RWPE2 (cell line): ENCODE measurements around the gene PLG.
"Not testable (repeated sequence)": the region's sequence is repeated elsewhere in the genome, so short reads cannot be mapped to it uniquely, and the experiment has no call there.

Experiments used
- ATAC-seq: fragments of 200-7000 bp; cut with Tn5 transposase; 3 replicates; pipeline ENCODE4 v1.9.1; 2021; ENCODE audit warnings: low read depth
- DNase-seq: peaks from one replicate; pipeline ENCODE4 v3.0.0-alpha.2; 2020; ENCODE audit warnings: low spot score
- H3K27ac ChIP-seq: fragments of 450-650 bp; 2 replicates; pipeline ENCODE4 v1.5.1; 2017; ENCODE audit warnings: mild to moderate bottlenecking; ENCODE audit not compliant: poor library complexity, severe bottlenecking
- H3K27me3 ChIP-seq: fragments of 250-450 bp; sonication (Bioruptor Pico); 2 replicates; pipeline ENCODE4 v1.5.1; 2021; ENCODE audit warnings: mild to moderate bottlenecking, moderate library complexity; ENCODE audit not compliant: insufficient read depth, poor library complexity, severe bottlenecking
- H3K36me3 ChIP-seq: fragments of 250-450 bp; sonication (Bioruptor Pico); 2 replicates; pipeline ENCODE4 v1.5.1; 2020; ENCODE audit warnings: low read depth, mild to moderate bottlenecking, moderate library complexity
- H3K4me1 ChIP-seq: fragments of 250-450 bp; sonication (Bioruptor Pico); 2 replicates; pipeline ENCODE4 v1.5.1; 2021; ENCODE audit warnings: mild to moderate bottlenecking, moderate library complexity; ENCODE audit not compliant: insufficient read depth, poor library complexity, severe bottlenecking
- H3K4me3 ChIP-seq: fragments of 250-450 bp; sonication (Bioruptor Pico); 2 replicates; pipeline ENCODE4 v1.5.1; 2021; ENCODE audit warnings: mild to moderate bottlenecking, moderate library complexity; ENCODE audit not compliant: severe bottlenecking
- H3K9me3 ChIP-seq: fragments of 250-450 bp; sonication (Bioruptor Pico); 2 replicates; pipeline ENCODE4 v1.5.1; 2021; ENCODE audit warnings: mild to moderate bottlenecking, moderate library complexity; ENCODE audit not compliant: severe bottlenecking
- TF ChIP-seq, protein P1 (sequence below): fragments of 450-650 bp; IDR thresholded peaks from one replicate; pipeline ENCODE4 v1.5.1; 2017; ENCODE audit warnings: mild to moderate bottlenecking, moderate library complexity; ENCODE audit not compliant: poor library complexity, severe bottlenecking

Gene PLG

DNA sequence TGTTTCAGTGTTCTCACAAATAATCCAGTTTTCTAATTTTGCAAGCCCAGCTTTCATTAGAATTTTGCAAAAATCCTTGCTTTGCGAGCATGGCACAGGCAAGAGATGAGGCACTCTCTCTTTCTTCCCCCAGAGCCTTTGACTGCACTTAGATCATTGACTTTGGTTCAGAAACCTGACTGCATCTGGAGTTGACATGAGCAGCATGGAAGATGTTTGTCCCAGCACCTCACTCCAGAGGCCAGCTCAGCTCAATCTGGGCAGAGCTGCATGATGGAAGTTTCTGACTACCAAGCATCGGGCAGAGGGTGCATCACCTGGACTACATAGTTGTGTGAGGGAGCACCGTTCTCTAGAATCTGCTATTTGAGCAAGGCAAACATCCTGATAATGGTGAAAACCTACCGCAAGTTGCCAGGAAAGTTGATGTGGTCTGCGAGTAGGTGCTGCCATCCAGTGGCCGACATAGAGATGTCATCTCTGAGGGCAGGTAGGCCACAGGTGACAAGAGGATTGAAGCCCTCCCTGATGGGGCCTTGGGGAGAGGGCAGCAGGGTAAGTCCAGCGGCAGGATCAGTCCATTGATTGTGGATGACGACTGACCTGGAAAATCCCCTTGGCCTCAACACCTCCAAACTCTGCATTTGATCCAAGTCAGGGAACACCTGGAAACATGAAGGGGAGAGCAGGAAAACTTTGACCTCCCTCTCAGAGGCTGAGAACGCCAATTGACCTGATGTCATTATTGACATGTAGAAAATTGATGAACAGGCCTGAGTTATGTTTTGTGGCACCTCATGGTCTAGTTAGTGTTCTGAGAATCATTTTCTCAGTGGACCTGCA lies 34.2 kb upstream of the PLG start:
- no peaks in the 10 kb centered on the region for H3K4me1 ChIP-seq
- peaks cover under 1% of the 10 kb centered on the region for H3K9me3 ChIP-seq
- TF ChIP-seq, protein P1, sequence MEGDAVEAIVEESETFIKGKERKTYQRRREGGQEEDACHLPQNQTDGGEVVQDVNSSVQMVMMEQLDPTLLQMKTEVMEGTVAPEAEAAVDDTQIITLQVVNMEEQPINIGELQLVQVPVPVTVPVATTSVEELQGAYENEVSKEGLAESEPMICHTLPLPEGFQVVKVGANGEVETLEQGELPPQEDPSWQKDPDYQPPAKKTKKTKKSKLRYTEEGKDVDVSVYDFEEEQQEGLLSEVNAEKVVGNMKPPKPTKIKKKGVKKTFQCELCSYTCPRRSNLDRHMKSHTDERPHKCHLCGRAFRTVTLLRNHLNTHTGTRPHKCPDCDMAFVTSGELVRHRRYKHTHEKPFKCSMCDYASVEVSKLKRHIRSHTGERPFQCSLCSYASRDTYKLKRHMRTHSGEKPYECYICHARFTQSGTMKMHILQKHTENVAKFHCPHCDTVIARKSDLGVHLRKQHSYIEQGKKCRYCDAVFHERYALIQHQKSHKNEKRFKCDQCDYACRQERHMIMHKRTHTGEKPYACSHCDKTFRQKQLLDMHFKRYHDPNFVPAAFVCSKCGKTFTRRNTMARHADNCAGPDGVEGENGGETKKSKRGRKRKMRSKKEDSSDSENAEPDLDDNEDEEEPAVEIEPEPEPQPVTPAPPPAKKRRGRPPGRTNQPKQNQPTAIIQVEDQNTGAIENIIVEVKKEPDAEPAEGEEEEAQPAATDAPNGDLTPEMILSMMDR: peak; percentile 67
- peak; percentile 67 for ATAC-seq
- DNase-seq: no peak
- H3K27me3 ChIP-seq: no peaks in the 10 kb centered on the region
- no peak overlapping the region for H3K27ac ChIP-seq
- H3K36me3 ChIP-seq: no peaks in the 10 kb centered on the region
- no peak overlapping the region for H3K4me3 ChIP-seq

DNA sequence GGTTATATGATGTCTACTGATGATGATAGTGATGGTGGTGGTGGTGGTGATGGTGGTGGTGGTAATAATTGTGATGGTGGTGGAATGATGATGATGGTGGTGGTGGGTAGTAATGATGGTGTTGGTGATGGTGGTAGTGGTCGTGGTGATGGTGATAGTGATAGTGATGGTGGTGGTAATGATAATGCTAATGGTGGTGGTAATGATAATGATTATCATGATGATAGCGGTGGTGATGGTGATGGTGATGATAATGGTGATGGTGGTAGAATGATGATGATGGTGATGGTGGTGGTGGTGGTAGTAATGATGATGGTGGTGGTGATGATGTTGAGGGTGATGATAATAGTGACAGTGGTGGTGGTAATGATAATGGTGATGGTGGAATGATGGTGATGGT lies 33.5 kb upstream of the PLG start:
- TF ChIP-seq, protein P1: no peak
- no peak for ATAC-seq

DNA sequence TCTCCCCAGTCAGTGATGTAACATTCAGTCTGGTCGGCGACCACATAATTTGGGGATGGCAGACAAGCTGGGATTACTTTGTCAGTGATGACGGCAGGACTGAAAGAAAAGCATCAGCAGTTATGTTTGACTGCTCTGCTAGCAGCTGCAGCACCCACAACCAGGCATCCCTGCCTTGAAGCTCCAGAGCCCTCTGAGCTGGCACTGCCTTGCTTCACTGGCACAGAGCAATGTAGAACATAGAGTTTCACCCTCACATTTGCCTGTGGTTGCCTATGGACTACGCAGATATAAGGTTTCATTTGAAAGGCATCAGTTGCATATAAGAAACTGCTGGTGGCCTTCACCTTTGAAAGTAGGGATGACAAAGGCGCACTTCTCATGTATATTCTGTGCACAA lies 25.6 kb upstream of the PLG start:
- not testable (repeated sequence) for H3K27ac ChIP-seq, H3K27me3 ChIP-seq, H3K4me1 ChIP-seq, H3K9me3 ChIP-seq, H3K36me3 ChIP-seq, DNase-seq, ATAC-seq, H3K4me3 ChIP-seq

More for the DNA sequence above, 33.5 kb upstream of the PLG start:
- peaks cover 3% of the 10 kb centered on the region for H3K9me3 ChIP-seq
- no peak for DNase-seq
- H3K4me3 ChIP-seq: no peak overlapping the region
- no peaks in the 10 kb centered on the region for H3K36me3 ChIP-seq
- H3K4me1 ChIP-seq: no peaks in the 10 kb centered on the region
- no peaks in the 10 kb centered on the region for H3K27me3 ChIP-seq
- no peak overlapping the region for H3K27ac ChIP-seq

DNA sequence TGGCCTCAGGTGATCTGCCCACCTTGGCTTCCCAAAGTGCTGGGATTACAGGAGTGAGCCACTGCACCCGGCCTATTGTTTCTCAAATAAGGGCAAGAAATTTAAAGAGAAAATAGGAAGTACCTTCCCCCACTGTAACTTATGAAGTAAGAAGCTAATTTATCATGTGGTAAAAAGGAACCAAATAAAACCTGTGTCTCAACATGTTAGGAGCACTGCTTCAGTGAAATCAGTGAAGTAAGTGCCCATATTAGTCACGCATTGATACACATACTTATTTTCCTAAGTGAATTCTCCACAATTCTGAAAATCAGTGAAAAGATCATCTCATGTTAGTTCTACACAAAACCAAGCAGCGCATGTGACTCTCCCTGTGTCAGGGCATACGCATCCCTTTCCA lies 23.8 kb upstream of the PLG start:
- H3K4me3 ChIP-seq: no peak overlapping the region
- H3K27me3 ChIP-seq: no peaks in the 10 kb centered on the region
- TF ChIP-seq, protein P1: no peak
- no peaks in the 10 kb centered on the region for H3K4me1 ChIP-seq
- DNase-seq (no peak), ATAC-seq (peak; percentile 75)
- H3K27ac ChIP-seq: no peak overlapping the region
- H3K36me3 ChIP-seq: no peaks in the 10 kb centered on the region
- no peaks in the 10 kb centered on the region for H3K9me3 ChIP-seq

DNA sequence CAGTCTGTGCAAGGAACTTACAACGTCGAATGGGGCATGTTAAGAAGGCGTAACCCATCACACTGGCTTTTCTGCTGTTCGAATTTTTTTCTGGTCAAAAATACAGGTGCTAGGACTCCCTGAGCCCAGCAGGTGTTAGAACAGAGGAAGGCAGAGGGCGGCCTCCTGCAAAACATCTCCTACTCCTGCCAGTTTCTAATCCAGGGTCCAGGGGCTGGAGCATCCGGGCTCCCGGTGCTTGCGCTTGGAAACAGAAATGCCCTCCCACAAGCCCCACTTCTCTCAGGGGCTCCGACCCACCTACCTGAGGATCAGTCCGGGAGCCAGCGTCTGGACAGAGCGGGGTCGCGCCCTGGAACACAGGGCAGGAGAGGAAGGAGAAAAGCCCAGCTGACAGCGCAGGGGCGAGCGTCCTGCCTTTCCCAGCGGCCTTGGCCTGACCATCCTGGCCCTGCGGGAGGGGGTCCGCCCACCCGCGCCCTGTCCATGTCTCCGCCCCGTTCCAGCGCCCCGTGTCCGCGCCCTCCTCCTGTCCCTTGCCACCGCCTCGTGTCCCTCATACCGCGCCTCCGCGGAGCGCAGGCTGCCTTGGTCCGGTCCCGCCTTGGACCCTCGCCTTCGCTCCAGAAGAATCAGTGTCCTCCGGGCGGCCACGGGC lies 23.2 kb upstream of the PLG start:
- H3K4me3 ChIP-seq: peak overlapping the region; percentile 17
- ATAC-seq (peak; percentile 71), DNase-seq (no peak)

More for the DNA sequence above, 23.2 kb upstream of the PLG start:
- no peaks in the 10 kb centered on the region for H3K4me1 ChIP-seq
- TF ChIP-seq, protein P1: no peak
- H3K36me3 ChIP-seq: no peaks in the 10 kb centered on the region
- no peak overlapping the region for H3K27ac ChIP-seq
- no peaks in the 10 kb centered on the region for H3K9me3 ChIP-seq
- H3K27me3 ChIP-seq: no peaks in the 10 kb centered on the region
